HK-2 (cell line): ENCODE data around the gene ARMC5.
"Not testable (repeated sequence)": the region's sequence is repeated elsewhere in the genome, so short reads cannot be mapped to it uniquely, and the experiment has no call there.

ENCODE experiments used
- DNase-seq: peaks from one replicate; pipeline ENCODE4 v3.0.0-alpha.2; 2018; ENCODE audit not compliant: unreplicated experiment

ARMC5 gene

GRCh38 chr16:31499928-31500327 lies 40.6 kb downstream of the ARMC5 start:
- DNase-seq, result no peak

- DNase-seq, result no peak
Observed at GRCh38 chr16:31501226-31501965, 42.1 kb downstream of the ARMC5 start.

- no peak for DNase-seq
Observed at GRCh38 chr16:31501966-31502348, 42.7 kb downstream of the ARMC5 start.

GRCh38 chr16:31502981-31503380 lies 43.7 kb downstream of the ARMC5 start:
- DNase-seq, result no peak

GRCh38 chr16:31503555-31503954 lies 44.3 kb downstream of the ARMC5 start:
- DNase-seq, result not testable (repeated sequence)

- no peak for DNase-seq
Observed at GRCh38 chr16:31504159-31504558, 44.9 kb downstream of the ARMC5 start.

- no peak for DNase-seq
Observed at GRCh38 chr16:31505483-31505882, 46.2 kb downstream of the ARMC5 start.

- DNase-seq, result no peak
Observed at GRCh38 chr16:31507617-31507928, 48.3 kb downstream of the ARMC5 start.

GRCh38 chr16:31507929-31508705 lies 48.8 kb downstream of the ARMC5 start, which contains the start of gene RUSF1:
Gene RUSF1, minus strand, starts transcription at chr16:31508391. Its CDS starts 18 bp downstream, at chr16:31508373.
- DNase-seq, result peak; percentile 91

GRCh38 chr16:31508706-31509195 lies 49.5 kb downstream of the ARMC5 start:
- no peak for DNase-seq

GRCh38 chr16:31513126-31513525 lies 53.8 kb downstream of the ARMC5 start:
- DNase-seq, result no peak

GRCh38 chr16:31513884-31514283 lies 54.6 kb downstream of the ARMC5 start:
- DNase-seq, result no peak
